DOHH2 (cell line): ENCODE results near the gene ANGPTL7.

Source experiments
- H3F3A ChIP-seq: fragments of 200-600 bp; sonication (generic), shearing (Covaris generic); 2 replicates; pipeline ENCODE4 v1.6.0; 2016; ENCODE audit warnings: antibody characterized with exemption, mild to moderate bottlenecking; ENCODE audit not compliant: control insufficient read depth, insufficient read depth
- H3K27ac ChIP-seq: fragments of 200-600 bp; sonication (generic); 2 replicates; pipeline ENCODE4 v1.5.1; 2014; ENCODE audit warnings: low read depth, mild to moderate bottlenecking, low read length, moderate library complexity
- H3K27me3 ChIP-seq: fragments of 200-600 bp; sonication (generic); 2 replicates; pipeline ENCODE4 v1.6.1; 2014; ENCODE audit warnings: mild to moderate bottlenecking, low read length, mixed read lengths; ENCODE audit not compliant: control insufficient read depth
- H3K36me3 ChIP-seq: fragments of 200-600 bp; sonication (generic); 2 replicates; pipeline ENCODE4 v1.6.1; 2014; ENCODE audit warnings: mild to moderate bottlenecking, low read length, moderate library complexity, mixed read lengths; ENCODE audit not compliant: control insufficient read depth
- H3K4me1 ChIP-seq: fragments of 200-600 bp; sonication (generic); 2 replicates; pipeline ENCODE4 v1.6.1; 2014; ENCODE audit warnings: mild to moderate bottlenecking, low read length, mixed read lengths; ENCODE audit not compliant: control insufficient read depth
- H3K4me2 ChIP-seq: fragments of 200-600 bp; sonication (generic); 2 replicates; pipeline ENCODE4 v1.6.0; 2014; ENCODE audit warnings: mild to moderate bottlenecking, low read length, moderate library complexity
- H3K4me3 ChIP-seq: fragments of 200-600 bp; sonication (generic); 2 replicates; pipeline ENCODE4 v1.5.1; 2014; ENCODE audit warnings: mild to moderate bottlenecking, low read length, mixed read lengths
- H3K79me2 ChIP-seq: fragments of 200-600 bp; sonication (generic); 2 replicates; pipeline ENCODE4 v1.6.1; 2014; ENCODE audit warnings: mild to moderate bottlenecking, low read length, mixed read lengths; ENCODE audit not compliant: control insufficient read depth
- H3K9me2 ChIP-seq: fragments of 200-600 bp; sonication (generic); replicated peaks from 2 replicates; pipeline ENCODE4 v1.6.1; 2014; ENCODE audit warnings: mild to moderate bottlenecking, low read length, mixed read lengths; ENCODE audit not compliant: control insufficient read depth
- H3K9me3 ChIP-seq: fragments of 200-600 bp; sonication (generic); 2 replicates; pipeline ENCODE4 v1.6.1; 2014; ENCODE audit warnings: antibody characterized with exemption, low read length, mixed read lengths; ENCODE audit not compliant: control insufficient read depth, insufficient read depth
- H4K20me1 ChIP-seq: fragments of 200-600 bp; sonication (generic); 2 replicates; pipeline ENCODE4 v1.6.0; 2014; ENCODE audit warnings: low read depth, mild to moderate bottlenecking, antibody characterized with exemption, low read length, moderate library complexity; ENCODE audit not compliant: control insufficient read depth, insufficient read depth
- CTCF ChIP-seq: fragments of 200-600 bp; sonication (generic); IDR thresholded peaks from one replicate; pipeline ENCODE4 v1.5.1; 2014; ENCODE audit warnings: antibody characterized with exemption, mild to moderate bottlenecking, low read depth, low read length; ENCODE audit not compliant: poor library complexity, severe bottlenecking
- EZH2phosphoT487 ChIP-seq: fragments of 200-600 bp; sonication (generic); IDR thresholded peaks from 2 replicates; pipeline ENCODE4 v1.6.1; 2017; ENCODE audit warnings: borderline replicate concordance, mild to moderate bottlenecking, antibody characterized with exemption, low read length, moderate library complexity, mixed read lengths

ANGPTL7 gene

GRCh38 chr1:11174261-11174942 is 14.8 kb upstream of the ANGPTL7 start:
- no peaks in the 10 kb centered on the region for H3K27me3 ChIP-seq
- no peak overlapping the region for H3K4me3 ChIP-seq
- no peaks in the 10 kb centered on the region for H3K79me2 ChIP-seq
- no peaks in the 10 kb centered on the region; the same call in 1 of the 2 replicates for H4K20me1 ChIP-seq
- no peak overlapping the region for H3K27ac ChIP-seq
- H3K4me2 ChIP-seq = no peak overlapping the region
- no peaks in the 10 kb centered on the region for H3K9me3 ChIP-seq
- H3K36me3 ChIP-seq = peaks cover 17% of the 10 kb centered on the region
- H3K4me1 ChIP-seq = no peaks in the 10 kb centered on the region
- no peaks in the 10 kb centered on the region for H3K9me2 ChIP-seq
- TF ChIP-seq EZH2phosphoT487 (no peak), CTCF (no peak)
- no peaks in the 10 kb centered on the region; the same call in 1 of the 2 replicates for H3F3A ChIP-seq

GRCh38 chr1:11175461-11175860 is 13.7 kb upstream of the ANGPTL7 start:
- H3K36me3 ChIP-seq = peaks cover 19% of the 10 kb centered on the region
- no peaks in the 10 kb centered on the region; the same call in 1 of the 2 replicates for H3F3A ChIP-seq
- no peak overlapping the region for H3K4me2 ChIP-seq
- TF ChIP-seq EZH2phosphoT487 (no peak), CTCF (no peak)
- H3K4me1 ChIP-seq = no peaks in the 10 kb centered on the region
- no peaks in the 10 kb centered on the region for H3K79me2 ChIP-seq
- no peaks in the 10 kb centered on the region for H3K9me2 ChIP-seq
- no peak overlapping the region for H3K27ac ChIP-seq
- no peaks in the 10 kb centered on the region for H3K27me3 ChIP-seq
- no peak overlapping the region for H3K4me3 ChIP-seq
- H4K20me1 ChIP-seq = no peaks in the 10 kb centered on the region; the same call in 1 of the 2 replicates
- H3K9me3 ChIP-seq = no peaks in the 10 kb centered on the region

- no peaks in the 10 kb centered on the region for H3K4me1 ChIP-seq
- H4K20me1 ChIP-seq = no peaks in the 10 kb centered on the region; the same call in 1 of the 2 replicates
- no peaks in the 10 kb centered on the region for H3K9me2 ChIP-seq
- H3K4me3 ChIP-seq = no peak overlapping the region
- H3K27me3 ChIP-seq = no peaks in the 10 kb centered on the region
- no peak overlapping the region for H3K27ac ChIP-seq
- H3K9me3 ChIP-seq = no peaks in the 10 kb centered on the region
- TF ChIP-seq CTCF = no peak
- no peak for TF ChIP-seq EZH2phosphoT487
- H3K79me2 ChIP-seq = no peaks in the 10 kb centered on the region
- H3K36me3 ChIP-seq = peaks cover 24% of the 10 kb centered on the region
- H3F3A ChIP-seq = no peaks in the 10 kb centered on the region; the same call in 1 of the 2 replicates
- H3K4me2 ChIP-seq = no peak overlapping the region
Measured at GRCh38 chr1:11176081-11176706, 13.0 kb upstream of the ANGPTL7 start.
